Endometrium (tissue), 2 donors: ENCODE results near the gene TLR2.

Experiments
- FAIRE-seq: peaks from 2 replicates; lab custom pipeline; 2012; peaks lifted over from hg19 to GRCh38; lab: Jason Lieb, UNC
- donor health status: control.
- donor health status: control.

TLR2 gene

GRCh38 chr4:153684182-153684970, at the start of gene TLR2:
TLR2 (plus strand) TSS chr4:153684280; CDS start chr4:153702908, 18,628 bp downstream.
- FAIRE-seq, result no peak

- FAIRE-seq, result no peak
Measured at GRCh38 chr4:153634738-153635353, 49.2 kb upstream of the TLR2 start.

- no peak for FAIRE-seq
Measured at GRCh38 chr4:153635846-153636245, 48.2 kb upstream of the TLR2 start.

GRCh38 chr4:153637201-153637600, 46.9 kb upstream of the TLR2 start:
- FAIRE-seq, result no peak

GRCh38 chr4:153638011-153638410, 46.1 kb upstream of the TLR2 start:
- FAIRE-seq, result no peak

GRCh38 chr4:153638999-153639398, 45.1 kb upstream of the TLR2 start:
- FAIRE-seq, result no peak

- FAIRE-seq, result no peak
Measured at GRCh38 chr4:153639833-153640802, 44.0 kb upstream of the TLR2 start.

GRCh38 chr4:153641532-153641931, 42.5 kb upstream of the TLR2 start:
- FAIRE-seq, result no peak

GRCh38 chr4:153643406-153644383, 40.4 kb upstream of the TLR2 start:
- peak; percentile 60 for FAIRE-seq

GRCh38 chr4:153645183-153645582, 38.9 kb upstream of the TLR2 start:
- no peak for FAIRE-seq

GRCh38 chr4:153646261-153646660, 37.8 kb upstream of the TLR2 start:
- FAIRE-seq, result no peak

GRCh38 chr4:153646978-153647377, 37.1 kb upstream of the TLR2 start:
- FAIRE-seq, result no peak

- no peak for FAIRE-seq
Measured at GRCh38 chr4:153647975-153648374, 36.1 kb upstream of the TLR2 start.

GRCh38 chr4:153649572-153649991, 34.5 kb upstream of the TLR2 start:
- FAIRE-seq, result no peak

GRCh38 chr4:153651116-153651515, 33.0 kb upstream of the TLR2 start:
- FAIRE-seq, result no peak

- FAIRE-seq, result no peak
Measured at GRCh38 chr4:153651587-153651986, 32.5 kb upstream of the TLR2 start.

GRCh38 chr4:153652051-153652784, 31.9 kb upstream of the TLR2 start:
- no peak for FAIRE-seq

- FAIRE-seq, result no peak
Measured at GRCh38 chr4:153655002-153655541, 29.0 kb upstream of the TLR2 start.

- FAIRE-seq, result no peak
Measured at GRCh38 chr4:153655928-153656327, 28.2 kb upstream of the TLR2 start.

- no peak for FAIRE-seq
Measured at GRCh38 chr4:153661215-153661822, 22.8 kb upstream of the TLR2 start.
